GM12892 (cell line): ENCODE results near the gene MRPL51.

Experiments
- POLR2A ChIP-seq: IDR thresholded peaks from 2 replicates; pipeline ENCODE4 v1.6.1; 2011; ENCODE audit warnings: low read depth, low read length, control low read depth
- TAF1 ChIP-seq: IDR thresholded peaks from 2 replicates; pipeline ENCODE4 v1.6.1; 2011; ENCODE audit warnings: low read depth, mild to moderate bottlenecking, control low read depth, low read length, borderline replicate concordance

DNA sequence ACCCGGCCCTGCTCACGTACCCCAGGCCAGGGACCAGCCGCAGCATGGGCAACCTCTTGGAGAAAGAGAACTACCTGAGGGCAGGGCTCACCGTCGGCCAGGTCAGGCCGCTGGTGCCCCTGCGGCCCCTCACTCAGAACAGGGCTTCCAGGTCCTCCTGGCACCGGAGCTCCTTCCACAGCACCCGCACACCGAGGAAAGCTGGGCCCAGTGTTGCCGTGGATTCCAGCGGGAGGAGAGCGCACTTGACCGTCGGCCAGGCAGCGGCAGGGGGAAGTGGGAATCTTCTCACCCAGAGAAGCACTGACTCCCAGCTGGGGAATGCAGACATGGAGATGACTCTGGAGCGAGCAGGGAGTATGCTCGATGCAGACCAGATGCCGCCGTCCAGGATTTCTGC lies 14.6 kb downstream of the MRPL51 start:
- TF ChIP-seq POLR2A (no peak), TAF1 (no peak)
